GM12878 (cell line): ENCODE data around the gene HMGB4. TPM values are rescaled to one million over a fixed set of nuclear protein-coding genes. Genes with fewer than 3 reads are reported as not detected.

ENCODE experiments used
- ATAC-seq: fragments of 200-7000 bp; cut with Tn5 transposase; 3 replicates; pipeline ENCODE4 v1.9.1; 2020; ENCODE audit warnings: mild to moderate bottlenecking, moderate library complexity
- BruUV-seq: library from RNA; stranded (reverse); fragments of 400-500 nt; replicated peaks from 2 replicates; lab custom pipeline; 2021; lab: Mats Ljungman, UMichigan
- CTCF ChIA-PET: fragments of 300-600 bp; sonication (Branson Sonifier 250); formaldehyde crosslinking; extraction: SDS; loops from one replicate; lab custom pipeline; 2021; ENCODE audit warnings: inconsistent platforms; lab: Yijun Ruan, JAX
- POLR2A ChIA-PET: fragments of 350-600 bp; formaldehyde crosslinking; extraction: SDS; loops from one replicate; lab custom pipeline; 2021; ENCODE audit warnings: inconsistent platforms; lab: Charles Lee
- RAD21 ChIA-PET: fragments of 300-600 bp; sonication (Branson Sonifier 250); formaldehyde crosslinking; loops from one replicate; lab custom pipeline; 2023; ENCODE audit warnings: antibody characterized with exemption; ENCODE audit not compliant: unreplicated experiment; lab: Charles Lee
- SMC1A ChIA-PET: fragments of 300-600 bp; sonication (Branson Sonifier 250); formaldehyde crosslinking; loops from one replicate; lab custom pipeline; 2023; ENCODE audit not compliant: unreplicated experiment, uncharacterized antibody; lab: Charles Lee
- DNase-seq: peaks from one replicate; pipeline ENCODE4 v3.0.0-alpha.2; 2011; ENCODE audit warnings: low read depth, low spot score
- FAIRE-seq: peaks from 3 replicates; lab custom pipeline; 2011; peaks lifted over from hg19 to GRCh38; lab: Jason Lieb, UNC
- H2AFZ ChIP-seq: 2 replicates; pipeline ENCODE4 v1.6.0; 2011; ENCODE audit warnings: low read depth, low read length, control low read depth; ENCODE audit not compliant: control insufficient read depth
- H3K27ac ChIP-seq: 2 replicates; pipeline ENCODE4 v1.5.1; 2011; ENCODE audit warnings: control low read depth; ENCODE audit not compliant: control insufficient read depth, insufficient read depth
- H3K27me3 ChIP-seq, 2 experiments: replicated peaks in 1 of 2; 2 replicates each; pipeline versions ENCODE4 v1.6.0 to v1.6.1; 2011; ENCODE audit warnings: low read length in 1 of 2; ENCODE audit not compliant: control insufficient read depth in 2 of 2, insufficient read depth in 2 of 2
- H3K36me3 ChIP-seq, 2 experiments: 2 replicates each; pipeline ENCODE4 v1.5.1; 2011; ENCODE audit warnings: low read length in 1 of 2; ENCODE audit not compliant: control insufficient read depth in 2 of 2, insufficient read depth in 2 of 2
- H3K4me1 ChIP-seq: 2 replicates; pipeline ENCODE4 v1.6.1; 2011; ENCODE audit warnings: mild to moderate bottlenecking, low read length, moderate library complexity, mixed read lengths; ENCODE audit not compliant: control insufficient read depth, insufficient read depth
- H3K4me2 ChIP-seq: 2 replicates; pipeline ENCODE4 v1.6.0; 2011; ENCODE audit warnings: control low read depth; ENCODE audit not compliant: control insufficient read depth, insufficient read depth
- H3K4me3 ChIP-seq: fragments of 200-600 bp; sonication (generic); 2 replicates; pipeline ENCODE4 v1.5.1; 2016
- H3K79me2 ChIP-seq: 2 replicates; pipeline ENCODE4 v1.6.0; 2011; ENCODE audit warnings: low read length; ENCODE audit not compliant: control insufficient read depth, insufficient read depth
- H3K9ac ChIP-seq: 2 replicates; pipeline ENCODE4 v1.8.0; 2011; ENCODE audit warnings: low read length, control low read depth, mixed read lengths; ENCODE audit not compliant: control insufficient read depth, insufficient read depth
- H3K9me3 ChIP-seq: replicated peaks from 3 replicates; pipeline ENCODE4 v1.5.1; 2011; ENCODE audit warnings: mild to moderate bottlenecking, low read length; ENCODE audit not compliant: control insufficient read depth, insufficient read depth
- H4K20me1 ChIP-seq: 2 replicates; pipeline ENCODE4 v1.6.0; 2011; ENCODE audit not compliant: control insufficient read depth, insufficient read depth
- DPF2 ChIP-seq: fragments of 450-650 bp; IDR thresholded peaks from 2 replicates; pipeline ENCODE4 v1.6.1; 2017; ENCODE audit warnings: mild to moderate bottlenecking
- EED ChIP-seq: sonication (generic); IDR thresholded peaks from 2 replicates; pipeline ENCODE4 v1.6.1; 2016; ENCODE audit warnings: antibody characterized with exemption, low read depth
- NFYA ChIP-seq: IDR thresholded peaks from 2 replicates; pipeline ENCODE4 v1.6.1; 2011; ENCODE audit warnings: low read depth, mild to moderate bottlenecking, low read length, improper control_type of control experiment, borderline replicate concordance
- NR2C1 ChIP-seq: fragments of 450-650 bp; IDR thresholded peaks from 2 replicates; pipeline ENCODE4 v1.6.1; 2017; ENCODE audit warnings: antibody characterized with exemption, mild to moderate bottlenecking, moderate library complexity
- RUNX3 ChIP-seq: IDR thresholded peaks from 2 replicates; pipeline ENCODE4 v1.6.1; 2012; ENCODE audit warnings: low read length, inconsistent platforms
- SIN3A ChIP-seq: IDR thresholded peaks from 2 replicates; pipeline ENCODE4 v1.6.1; 2012; ENCODE audit warnings: low read depth, low read length, improper control_type of control experiment
- WGBS: methylation state at CpG from one replicate; pipeline ENCODE4 v1.1.6; 2016; ENCODE audit warnings: low lambda C conversion rate; ENCODE audit not compliant: insufficient replicate concordance, insufficient coverage; ENCODE audit errors: missing lambda C conversion rate; 5-methylcytosine and 5-hydroxymethylcytosine counted together
- in situ Hi-C: fragments of 300-500 bp; cut with MboI; formaldehyde crosslinking; loops from 9 replicates; pipeline ENCODE4 v1.14.3; 2018; ENCODE audit warnings: mixed read lengths
- intact Hi-C: fragments of 100-400 bp; cut with micrococcal nuclease; formaldehyde crosslinking; loops from one replicate; pipeline ENCODE4 v1.14.2; 2022; ENCODE audit not compliant: unreplicated experiment
- polyA plus RNA-seq, 11 experiments: library from polyadenylated mRNA; depleted of rRNA in 4 of 11; unstranded in 6 of 11; stranded (reverse) in 5 of 11; fragments of >200 nt; fragmentation: Nextera tagmentation in 4 of 11; fragmentation: Illumina TruSeq in 1 of 11; extraction: Ambion mirVana in 4 of 11; extraction: Trizol in 1 of 11; gene quantifications; 1 replicate in 1 of 11; 2 replicates in 10 of 11; pipeline versions ENCODE4 v1.2.1 to v1.2.3, GENCODE V29; 2011 to 2016; ENCODE audit warnings: inconsistent platforms in 2 of 11, missing spikeins in 2 of 11, low read depth in 1 of 11
- total RNA-seq, 4 experiments: library from RNA; depleted of rRNA in 3 of 4; stranded (reverse); fragments of >200 nt in 3 of 4; fragmentation: Illumina TruSeq in 1 of 4; extraction: Trizol in 1 of 4; gene quantifications; 2 replicates each; pipeline versions ENCODE4 v1.2.1 to v1.2.3, GENCODE V29; 2013 to 2021
- TF ChIP-seq, protein P1 (sequence below): IDR thresholded peaks from 2 replicates; pipeline ENCODE4 v1.6.1; 2012; ENCODE audit warnings: low read depth, low read length, improper control_type of control experiment

The HMGB4 gene
- total and polyA plus RNA-seq, 10 of the 15 experiments (the other 5 are each of a cell fraction or from before 2014, with no cell fraction given) = not detected

DNA sequence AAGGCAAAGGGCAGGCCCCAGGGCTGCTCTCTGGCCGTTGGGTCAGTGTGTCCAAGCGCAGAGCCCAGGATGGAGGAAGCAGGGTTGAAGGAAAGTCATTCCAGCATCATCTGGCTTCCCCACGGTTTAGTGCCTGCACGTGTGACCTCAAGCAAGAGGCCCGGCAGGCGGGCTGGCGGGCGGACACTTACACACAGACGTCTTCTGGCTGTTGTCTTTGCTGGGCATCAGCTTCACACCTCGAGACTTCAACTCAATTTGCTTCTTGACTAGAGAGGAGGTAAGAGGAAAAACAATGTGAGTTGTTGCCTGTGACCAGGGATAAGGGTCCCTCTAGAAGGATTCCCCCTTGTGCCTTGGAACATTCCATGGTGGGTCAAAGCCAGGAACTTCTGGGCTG is 38.4 kb upstream of the HMGB4 start:
- Histone ChIP-seq H3K9me3 (no peaks in the 10 kb centered on the region), H3K36me3 (no peaks in the 10 kb centered on the region), H4K20me1 (no peaks in the 10 kb centered on the region), H3K27me3 (no peaks in the 10 kb centered on the region; a peak in 2 of 4 replicates), H3K4me3 (no peak overlapping the region), H3K79me2 (no peaks in the 10 kb centered on the region), H2AFZ (no peak overlapping the region), H3K4me2 (no peak overlapping the region), H3K27ac (no peak overlapping the region), H3K4me1 (no peaks in the 10 kb centered on the region), H3K9ac (no peak overlapping the region)
- DNase-seq (no peak), FAIRE-seq (no peak), ATAC-seq (no peak)
- ChIA-PET POLR2A (no interaction called here), SMC1A (no interaction called here), CTCF (interaction anchor here (1.0 kb wide), 1 partner anchor 62 kb away, joined by 3 read pairs; no protein-coding TSS in a partner anchor), RAD21 (no interaction called here)
- intact Hi-C loops = no loop called here
- TF ChIP-seq EED (no peak), SIN3A (no peak), NFYA (no peak), DPF2 (no peak), RUNX3 (no peak)
- TF ChIP-seq, protein P1, sequence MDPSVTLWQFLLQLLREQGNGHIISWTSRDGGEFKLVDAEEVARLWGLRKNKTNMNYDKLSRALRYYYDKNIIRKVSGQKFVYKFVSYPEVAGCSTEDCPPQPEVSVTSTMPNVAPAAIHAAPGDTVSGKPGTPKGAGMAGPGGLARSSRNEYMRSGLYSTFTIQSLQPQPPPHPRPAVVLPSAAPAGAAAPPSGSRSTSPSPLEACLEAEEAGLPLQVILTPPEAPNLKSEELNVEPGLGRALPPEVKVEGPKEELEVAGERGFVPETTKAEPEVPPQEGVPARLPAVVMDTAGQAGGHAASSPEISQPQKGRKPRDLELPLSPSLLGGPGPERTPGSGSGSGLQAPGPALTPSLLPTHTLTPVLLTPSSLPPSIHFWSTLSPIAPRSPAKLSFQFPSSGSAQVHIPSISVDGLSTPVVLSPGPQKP = no peak
- BruUV-seq = no TSS peak
- in situ Hi-C loops = no loop called here
- 41% methylated on average over 10 of the region's 10 CpGs for whole genome bisulfite sequencing

DNA sequence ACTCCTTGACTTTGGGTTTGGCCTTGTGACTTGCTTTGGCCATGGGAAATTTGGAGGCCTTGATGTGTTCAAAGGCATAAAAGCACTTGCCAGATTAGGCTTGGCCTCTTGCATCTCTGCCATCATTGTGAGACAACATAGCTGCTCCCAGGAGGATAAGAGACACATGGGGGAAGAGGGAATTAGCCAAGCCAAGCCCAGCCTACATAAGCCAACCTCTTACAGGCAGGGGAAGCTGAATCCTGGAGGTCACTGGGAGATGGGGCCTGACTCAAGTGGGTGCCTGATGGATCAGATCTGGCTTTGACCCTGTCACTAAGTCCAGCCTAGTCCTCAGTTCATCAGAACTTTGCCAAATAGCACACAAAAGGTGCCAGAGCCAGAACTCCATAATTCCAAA is 37.6 kb upstream of the HMGB4 start:
- Histone ChIP-seq H3K27ac (no peak overlapping the region), H3K4me1 (no peaks in the 10 kb centered on the region), H3K9ac (no peak overlapping the region), H3K4me2 (no peak overlapping the region), H3K27me3 (no peaks in the 10 kb centered on the region; a peak in 2 of 4 replicates), H3K4me3 (no peak overlapping the region), H2AFZ (no peak overlapping the region), H3K36me3 (no peaks in the 10 kb centered on the region), H4K20me1 (no peaks in the 10 kb centered on the region), H3K79me2 (no peaks in the 10 kb centered on the region), H3K9me3 (no peaks in the 10 kb centered on the region)
- RAD21 ChIA-PET = no interaction called here
- FAIRE-seq (no peak), DNase-seq (no peak), ATAC-seq (no peak)
- in situ Hi-C loops (no loop called here), intact Hi-C loops (no loop called here)
- POLR2A ChIA-PET = no interaction called here
- no TSS peak for BruUV-seq
- CTCF ChIA-PET = interaction anchor here (1.0 kb wide), 1 partner anchor 62 kb away, joined by 3 read pairs; no protein-coding TSS in a partner anchor
- TF ChIP-seq NR2C1 = no peak
- SMC1A ChIA-PET = no interaction called here
